SJSA1 (cell line): ENCODE measurements around the gene GDI1. TPM values are rescaled to one million over a fixed set of nuclear protein-coding genes. Genes with fewer than 3 reads are reported as not detected.

Source experiments
- DNase-seq, 2 experiments: peaks; one replicate each; pipeline ENCODE4 v3.0.0-alpha.2; 2015 to 2020; ENCODE audit warnings: low spot score in 2 of 2, low read depth in 1 of 2
- H3K27ac ChIP-seq: fragments of 250-450 bp; sonication (Bioruptor Pico); 2 replicates; pipeline ENCODE4 v1.5.1; 2020; ENCODE audit warnings: mild to moderate bottlenecking, moderate library complexity
- H3K27me3 ChIP-seq: fragments of 250-450 bp; sonication (Bioruptor Pico); replicated peaks from 2 replicates; pipeline ENCODE4 v1.5.1; 2020; ENCODE audit warnings: mild to moderate bottlenecking, moderate library complexity
- H3K36me3 ChIP-seq: fragments of 250-450 bp; sonication (Bioruptor Pico); 2 replicates; pipeline ENCODE4 v1.5.1; 2020; ENCODE audit warnings: mild to moderate bottlenecking
- H3K4me1 ChIP-seq: fragments of 250-450 bp; sonication (Bioruptor Pico); replicated peaks from 2 replicates; pipeline ENCODE4 v1.6.1; 2021; ENCODE audit warnings: mild to moderate bottlenecking
- H3K4me3 ChIP-seq: fragments of 250-450 bp; sonication (Bioruptor Pico); 2 replicates; pipeline ENCODE4 v1.5.1; 2020; ENCODE audit warnings: mild to moderate bottlenecking
- H3K9me3 ChIP-seq: fragments of 250-450 bp; sonication (Bioruptor Pico); replicated peaks from 2 replicates; pipeline ENCODE4 v1.5.1; 2020; ENCODE audit warnings: mild to moderate bottlenecking
- total RNA-seq: library from RNA; depleted of rRNA; stranded (reverse); fragments of >200 nt; shearing (Covaris generic); gene quantifications from 2 replicates; pipeline ENCODE4 v1.2.3, GENCODE V29; 2014

The GDI1 gene
- total RNA-seq, 1 experiment from 2014 or later: 208 TPM

- Histone ChIP-seq H3K4me1 (no peaks in the 10 kb centered on the region), H3K27ac (no peak overlapping the region), H3K4me3 (no peak overlapping the region), H3K27me3 (no peaks in the 10 kb centered on the region), H3K36me3 (no peaks in the 10 kb centered on the region), H3K9me3 (no peaks in the 10 kb centered on the region)
- DNase-seq: no peak
Observed at GRCh38 chrX:154466907-154467306, 30.0 kb downstream of the GDI1 start.

DNA sequence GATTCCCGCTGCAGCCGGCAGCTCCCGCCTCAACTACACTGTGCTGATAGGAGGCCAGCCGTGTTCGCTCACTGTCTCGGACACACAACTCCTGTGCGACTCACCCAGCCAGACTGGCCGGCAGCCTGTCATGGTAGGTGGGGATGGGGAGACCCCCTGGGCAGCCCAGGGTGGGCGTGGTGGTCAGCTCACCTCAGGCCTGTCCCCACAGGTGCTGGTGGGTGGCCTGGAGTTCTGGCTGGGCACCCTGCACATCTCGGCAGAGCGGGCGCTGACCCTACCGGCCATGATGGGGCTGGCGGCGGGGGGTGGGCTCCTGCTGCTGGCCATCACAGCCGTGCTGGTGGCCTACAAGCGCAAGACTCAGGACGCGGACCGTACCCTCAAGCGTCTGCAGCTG is 30.6 kb downstream of the GDI1 start:
- H3K36me3 ChIP-seq: no peaks in the 10 kb centered on the region
- H3K27ac ChIP-seq: no peak overlapping the region
- no peak for DNase-seq
- no peaks in the 10 kb centered on the region for H3K9me3 ChIP-seq
- no peaks in the 10 kb centered on the region for H3K27me3 ChIP-seq
- no peaks in the 10 kb centered on the region for H3K4me1 ChIP-seq
- no peak overlapping the region for H3K4me3 ChIP-seq

GRCh38 chrX:154468217-154468616 is 31.3 kb downstream of the GDI1 start:
- H3K9me3 ChIP-seq: no peaks in the 10 kb centered on the region
- no peak overlapping the region for H3K27ac ChIP-seq
- H3K4me3 ChIP-seq: no peak overlapping the region
- no peak for DNase-seq
- H3K36me3 ChIP-seq: no peaks in the 10 kb centered on the region
- no peaks in the 10 kb centered on the region for H3K4me1 ChIP-seq
- H3K27me3 ChIP-seq: no peaks in the 10 kb centered on the region

DNA sequence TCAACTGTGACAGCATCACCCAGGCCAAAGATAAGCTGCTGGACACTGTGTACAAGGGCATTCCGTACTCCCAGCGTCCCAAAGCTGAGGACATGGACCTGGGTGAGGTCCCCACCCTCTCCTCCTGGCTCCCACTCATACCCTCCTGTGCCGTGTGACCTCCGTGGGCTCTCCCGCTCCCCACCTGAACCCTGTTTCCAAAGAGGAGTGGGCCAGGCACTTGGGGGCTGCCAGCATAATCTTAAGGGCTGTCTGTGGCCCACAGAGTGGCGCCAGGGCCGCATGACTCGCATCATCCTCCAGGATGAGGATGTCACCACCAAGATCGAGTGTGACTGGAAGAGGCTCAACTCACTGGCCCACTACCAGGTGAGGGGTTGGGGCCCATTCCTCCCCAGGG is 32.2 kb downstream of the GDI1 start:
- Histone ChIP-seq H3K36me3 (no peaks in the 10 kb centered on the region), H3K9me3 (no peaks in the 10 kb centered on the region), H3K27ac (no peak overlapping the region), H3K4me3 (no peak overlapping the region), H3K4me1 (no peaks in the 10 kb centered on the region), H3K27me3 (no peaks in the 10 kb centered on the region)
- no peak for DNase-seq

- Histone ChIP-seq H3K36me3 (no peaks in the 10 kb centered on the region), H3K4me1 (no peaks in the 10 kb centered on the region), H3K4me3 (no peak overlapping the region), H3K27ac (no peak overlapping the region), H3K27me3 (no peaks in the 10 kb centered on the region), H3K9me3 (no peaks in the 10 kb centered on the region)
- DNase-seq: no peak
Observed at GRCh38 chrX:154469880-154470279, 32.9 kb downstream of the GDI1 start.

DNA sequence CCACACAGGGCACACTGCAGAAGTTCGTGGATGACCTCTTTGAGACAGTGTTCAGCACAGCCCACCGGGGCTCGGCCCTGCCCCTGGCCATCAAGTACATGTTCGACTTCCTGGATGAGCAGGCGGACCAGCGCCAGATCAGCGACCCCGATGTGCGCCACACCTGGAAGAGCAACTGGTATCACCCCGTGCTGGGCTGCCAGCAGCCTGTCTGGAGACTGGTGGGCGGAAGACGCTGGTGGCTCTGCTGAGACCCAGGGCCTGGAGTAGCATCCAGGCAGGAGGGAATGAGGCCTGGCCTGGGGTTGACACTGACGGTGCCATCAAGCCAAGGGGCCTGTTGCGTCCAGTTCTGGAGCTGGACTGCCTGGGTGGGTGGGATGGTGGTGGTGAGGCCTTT is 33.5 kb downstream of the GDI1 start:
- Histone ChIP-seq H3K4me3 (no peak overlapping the region), H3K27ac (no peak overlapping the region), H3K9me3 (no peaks in the 10 kb centered on the region), H3K4me1 (no peaks in the 10 kb centered on the region), H3K27me3 (no peaks in the 10 kb centered on the region), H3K36me3 (no peaks in the 10 kb centered on the region)
- DNase-seq: no peak

GRCh38 chrX:154470914-154471568 is 34.1 kb downstream of the GDI1 start:
- Histone ChIP-seq H3K9me3 (no peaks in the 10 kb centered on the region), H3K4me3 (no peak overlapping the region), H3K36me3 (no peaks in the 10 kb centered on the region), H3K4me1 (no peaks in the 10 kb centered on the region), H3K27ac (no peak overlapping the region), H3K27me3 (no peaks in the 10 kb centered on the region)
- DNase-seq: no peak

GRCh38 chrX:154471839-154472684 is 35.1 kb downstream of the GDI1 start:
- Histone ChIP-seq H3K27me3 (no peaks in the 10 kb centered on the region), H3K27ac (no peak overlapping the region), H3K36me3 (no peaks in the 10 kb centered on the region), H3K9me3 (no peaks in the 10 kb centered on the region), H3K4me1 (no peaks in the 10 kb centered on the region), H3K4me3 (no peak overlapping the region)
- DNase-seq: no peak

GRCh38 chrX:154472685-154473632 is 36.0 kb downstream of the GDI1 start:
- Histone ChIP-seq H3K36me3 (no peaks in the 10 kb centered on the region), H3K9me3 (no peaks in the 10 kb centered on the region), H3K27me3 (no peaks in the 10 kb centered on the region), H3K4me3 (no peak overlapping the region), H3K4me1 (no peaks in the 10 kb centered on the region), H3K27ac (no peak overlapping the region)
- DNase-seq: no peak

GRCh38 chrX:154473683-154474082 is 36.7 kb downstream of the GDI1 start:
- no peaks in the 10 kb centered on the region for H3K9me3 ChIP-seq
- no peaks in the 10 kb centered on the region for H3K36me3 ChIP-seq
- H3K4me1 ChIP-seq: 0 out of 2 replicates have a peak, but pooled peaks cover 3% of the 10 kb centered on the region
- DNase-seq: no peak
- H3K27me3 ChIP-seq: no peaks in the 10 kb centered on the region
- no peak overlapping the region for H3K4me3 ChIP-seq
- H3K27ac ChIP-seq: no peak overlapping the region

DNA sequence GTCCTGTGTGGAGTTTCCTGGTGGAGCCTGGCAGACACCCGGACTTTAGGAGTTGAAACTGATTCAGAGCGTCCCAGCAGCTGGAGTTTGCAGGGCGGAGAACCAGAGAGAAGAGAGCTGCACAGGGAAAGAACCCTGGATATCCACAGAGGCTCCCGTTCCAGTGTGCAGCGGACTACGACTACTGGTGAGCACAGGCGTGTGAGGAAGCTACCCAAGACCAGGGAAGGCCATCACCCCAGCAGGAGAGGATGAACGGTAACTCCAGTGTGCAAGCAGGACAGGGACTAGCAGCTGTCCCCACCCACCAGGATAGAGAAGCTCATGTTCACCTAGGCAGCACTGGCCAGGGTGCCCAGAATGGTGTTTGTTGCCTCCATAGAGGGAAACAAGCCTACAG is 39.9 kb downstream of the GDI1 start:
- no peak for DNase-seq

DNA sequence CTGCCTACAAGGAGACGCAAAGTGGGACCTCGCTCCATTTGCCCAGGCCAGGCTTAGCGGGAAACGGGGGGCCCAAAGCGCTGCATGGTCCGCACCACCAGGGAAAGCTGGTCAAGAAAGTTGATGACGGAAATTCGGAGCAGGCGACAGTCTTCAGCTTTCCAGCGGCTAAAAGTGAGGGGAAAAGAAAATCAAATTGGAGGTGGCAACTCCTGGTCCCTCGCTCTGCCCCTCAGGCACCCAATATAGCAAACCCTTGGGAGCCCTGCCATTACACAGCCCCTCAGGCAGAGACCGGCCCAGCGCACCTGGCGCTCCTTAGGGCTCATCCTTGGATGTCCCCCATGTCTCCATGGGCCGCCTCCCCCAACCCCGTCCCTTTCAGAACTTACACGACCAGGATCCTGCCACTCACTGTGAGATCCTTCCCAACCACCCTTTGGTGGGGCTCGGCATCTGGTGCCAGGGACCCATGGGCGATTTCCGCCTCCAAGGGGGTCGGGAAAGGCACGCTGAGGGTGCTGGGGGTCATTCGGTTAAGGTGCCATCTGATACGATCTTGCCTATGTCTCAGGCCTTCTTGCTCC is 41.0 kb downstream of the GDI1 start:
- Histone ChIP-seq H3K9me3 (no peaks in the 10 kb centered on the region), H3K4me1 (peaks cover 10% of the 10 kb centered on the region), H3K27ac (no peak overlapping the region), H3K4me3 (peak overlapping the region; percentile 49), H3K27me3 (no peaks in the 10 kb centered on the region), H3K36me3 (no peaks in the 10 kb centered on the region)
- no peak for DNase-seq

More for the DNA sequence above, 39.9 kb downstream of the GDI1 start:
- peaks cover 10% of the 10 kb centered on the region for H3K4me1 ChIP-seq
- H3K4me3 ChIP-seq: no peak overlapping the region
- H3K27me3 ChIP-seq: no peaks in the 10 kb centered on the region
- no peaks in the 10 kb centered on the region for H3K9me3 ChIP-seq
- H3K27ac ChIP-seq: no peak overlapping the region
- no peaks in the 10 kb centered on the region for H3K36me3 ChIP-seq
